ENCODE data around the gene PHF23.
"Not testable (repeated sequence)": the region's sequence is repeated elsewhere in the genome, so short reads cannot be mapped to it uniquely, and the experiment has no call there.

Gene PHF23

GRCh38 chr17:7243838-7244237 is 4.6 kb upstream of the PHF23 start:
- H3K4me3 ChIP-seq (ENCODE audit: low read length in 2 of 2); H3K4ac ChIP-seq (ENCODE audit: low read length); H3K9me3 ChIP-seq (replicated peaks in 1 of 2; ENCODE audit: control insufficient read depth in 2 of 2, insufficient read depth in 1 of 2, low read depth in 1 of 2, low read length in 2 of 2); H3K9ac ChIP-seq (ENCODE audit: low read depth, low read length, poor library complexity); H3K79me1 ChIP-seq (ENCODE audit: low read depth, low read length); H3K4me2 ChIP-seq (ENCODE audit: insufficient read depth, low read length, poor library complexity, severe bottlenecking); DNase-seq (ENCODE audit: low spot score); H3K27me3 ChIP-seq (ENCODE audit: control insufficient read depth in 3 of 3, insufficient read depth in 3 of 3, low read depth in 1 of 3, low read length in 3 of 3); H2AK5ac ChIP-seq (ENCODE audit: low read depth, low read length); H2BK5ac ChIP-seq (ENCODE audit: low read length); H3K27ac ChIP-seq (replicated peaks; ENCODE audit: low read length); H3K18ac ChIP-seq (ENCODE audit: low read length); H4K8ac ChIP-seq (ENCODE audit: low read depth, low read length); H2BK120ac ChIP-seq (ENCODE audit: low read depth, low read length); H2AFZ ChIP-seq (ENCODE audit: low read length); H3K14ac ChIP-seq (ENCODE audit: low read length); H2BK15ac ChIP-seq (ENCODE audit: low read length); H4K91ac ChIP-seq (ENCODE audit: low read depth, low read length, poor library complexity); H2BK12ac ChIP-seq (ENCODE audit: low read length); H3K23ac ChIP-seq (ENCODE audit: low read depth, low read length, poor library complexity): not testable (repeated sequence)
- Histone ChIP-seq H3K36me3 (replicated peaks in 1 of 2; ENCODE audit: control insufficient read depth in 2 of 2, insufficient read depth in 2 of 2, low read length in 2 of 2) (peaks cover 30 to 63% of the 10 kb centered on the region in 2 donors), H3K4me1 (ENCODE audit: control insufficient read depth in 2 of 2, insufficient read depth in 1 of 2, low read depth in 1 of 2, low read length in 2 of 2) (peaks cover 4 to 18% of the 10 kb centered on the region in 2 donors)
- WGBS, 2 donors (ENCODE audit: extremely low coverage in 2 of 2, insufficient read length in 2 of 2, insufficient replicate concordance in 1 of 2), result no CpG with 5 or more reads among the region's 10 CpGs

GRCh38 chr17:7243453-7243729 is 4.1 kb upstream of the PHF23 start:
- no peak overlapping the region for H2AK5ac ChIP-seq (ENCODE audit: low read depth, low read length)
- no peak overlapping the region for H4K8ac ChIP-seq (ENCODE audit: low read depth, low read length)
- H3K36me3 ChIP-seq (replicated peaks in 1 of 2; ENCODE audit: control insufficient read depth in 2 of 2, insufficient read depth in 2 of 2, low read length in 2 of 2), result peaks cover 30 to 62% of the 10 kb centered on the region in 2 donors
- H4K91ac ChIP-seq (ENCODE audit: low read depth, low read length, poor library complexity), result no peak overlapping the region
- H2BK15ac ChIP-seq (ENCODE audit: low read length), result no peak overlapping the region
- no peak overlapping the region for H3K14ac ChIP-seq (ENCODE audit: low read length)
- H3K4me1 ChIP-seq (ENCODE audit: control insufficient read depth in 2 of 2, insufficient read depth in 1 of 2, low read depth in 1 of 2, low read length in 2 of 2), result peaks cover 4 to 18% of the 10 kb centered on the region in 2 donors
- H2BK120ac ChIP-seq (ENCODE audit: low read depth, low read length), result no peak overlapping the region
- H2BK12ac ChIP-seq (ENCODE audit: low read length), result no peak overlapping the region
- H3K4me2 ChIP-seq (ENCODE audit: insufficient read depth, low read length, poor library complexity, severe bottlenecking), result peak overlapping the region; percentile 94
- no peaks in the 10 kb centered on the region for H3K27me3 ChIP-seq (ENCODE audit: control insufficient read depth in 3 of 3, insufficient read depth in 3 of 3, low read depth in 1 of 3, low read length in 3 of 3)
- peak overlapping the region; percentile 37 for H3K9ac ChIP-seq (ENCODE audit: low read depth, low read length, poor library complexity)
- no peak overlapping the region for H2BK5ac ChIP-seq (ENCODE audit: low read length)
- peak overlapping the region; percentile 50 for H3K18ac ChIP-seq (ENCODE audit: low read length)
- peaks cover 4% of the 10 kb centered on the region for H3K79me1 ChIP-seq (ENCODE audit: low read depth, low read length)
- peak overlapping the region; percentile 80 to 94 for H3K4me3 ChIP-seq (ENCODE audit: low read length in 2 of 2)
- H3K9me3 ChIP-seq (replicated peaks in 1 of 2; ENCODE audit: control insufficient read depth in 2 of 2, insufficient read depth in 1 of 2, low read depth in 1 of 2, low read length in 2 of 2), result no peaks in the 10 kb centered on the region
- no peak for DNase-seq (ENCODE audit: low spot score)
- peak overlapping the region; percentile 76 for H3K27ac ChIP-seq (replicated peaks; ENCODE audit: low read length)
- H3K4ac ChIP-seq (ENCODE audit: low read length), result no peak overlapping the region
- no peak overlapping the region for H3K23ac ChIP-seq (ENCODE audit: low read depth, low read length, poor library complexity)
- H2AFZ ChIP-seq (ENCODE audit: low read length), result peak overlapping the region; percentile 89
- no CpG with 5 or more reads among the region's 2 CpGs for WGBS, 2 donors (ENCODE audit: extremely low coverage in 2 of 2, insufficient read length in 2 of 2, insufficient replicate concordance in 1 of 2)

GRCh38 chr17:7242717-7243452 is 3.6 kb upstream of the PHF23 start:
- WGBS, 2 donors (ENCODE audit: extremely low coverage in 2 of 2, insufficient read length in 2 of 2, insufficient replicate concordance in 1 of 2), result no CpG with 5 or more reads among the region's 49 CpGs
- Histone ChIP-seq H3K27me3 (ENCODE audit: control insufficient read depth in 3 of 3, insufficient read depth in 3 of 3, low read depth in 1 of 3, low read length in 3 of 3) (no peaks in the 10 kb centered on the region), H3K18ac (ENCODE audit: low read length) (peak overlapping the region; percentile 84), H2BK12ac (ENCODE audit: low read length) (no peak overlapping the region), H3K23ac (ENCODE audit: low read depth, low read length, poor library complexity) (no peak overlapping the region), H2AFZ (ENCODE audit: low read length) (peak overlapping the region; percentile 89), H3K9me3 (replicated peaks in 1 of 2; ENCODE audit: control insufficient read depth in 2 of 2, insufficient read depth in 1 of 2, low read depth in 1 of 2, low read length in 2 of 2) (no peaks in the 10 kb centered on the region), H4K8ac (ENCODE audit: low read depth, low read length) (no peak overlapping the region), H2BK5ac (ENCODE audit: low read length) (no peak overlapping the region), H3K14ac (ENCODE audit: low read length) (no peak overlapping the region), H3K27ac (replicated peaks; ENCODE audit: low read length) (peak overlapping the region; percentile 91), H3K36me3 (replicated peaks in 1 of 2; ENCODE audit: control insufficient read depth in 2 of 2, insufficient read depth in 2 of 2, low read length in 2 of 2) (peaks cover 30 to 61% of the 10 kb centered on the region in 2 donors), H3K4me3 (ENCODE audit: low read length in 2 of 2) (peak overlapping the region; percentile 81 to 94), H3K4me1 (ENCODE audit: control insufficient read depth in 2 of 2, insufficient read depth in 1 of 2, low read depth in 1 of 2, low read length in 2 of 2) (peaks cover 4 to 18% of the 10 kb centered on the region in 2 donors), H3K4ac (ENCODE audit: low read length) (no peak overlapping the region), H3K79me1 (ENCODE audit: low read depth, low read length) (peaks cover 4% of the 10 kb centered on the region), H2BK15ac (ENCODE audit: low read length) (no peak overlapping the region), H2AK5ac (ENCODE audit: low read depth, low read length) (no peak overlapping the region), H2BK120ac (ENCODE audit: low read depth, low read length) (no peak overlapping the region), H3K4me2 (ENCODE audit: insufficient read depth, low read length, poor library complexity, severe bottlenecking) (peak overlapping the region; percentile 94), H4K91ac (ENCODE audit: low read depth, low read length, poor library complexity) (no peak overlapping the region), H3K9ac (ENCODE audit: low read depth, low read length, poor library complexity) (peak overlapping the region; percentile 37)
- peak; percentile 97 for DNase-seq (ENCODE audit: low spot score)

- peak; percentile 95 for DNase-seq (ENCODE audit: low spot score)
- H4K91ac ChIP-seq (ENCODE audit: low read depth, low read length, poor library complexity), result no peak within 1 kb of the TSS
- no CpG with 5 or more reads among the region's 62 CpGs for WGBS, 2 donors (ENCODE audit: extremely low coverage in 2 of 2, insufficient read length in 2 of 2, insufficient replicate concordance in 1 of 2)
Measured at GRCh38 chr17:7241783-7242716, 2.8 kb upstream of the PHF23 start, which contains the start of gene GABARAP. GABARAP (minus strand) TSS chr17:7242449; CDS start chr17:7242330, 119 bp downstream.

More at GRCh38 chr17:7241783-7242716, 2.8 kb upstream of the PHF23 start, which contains the start of gene GABARAP:
- Histone ChIP-seq H3K9ac (ENCODE audit: low read depth, low read length, poor library complexity) (peak within 1 kb of the TSS; percentile 97), H3K14ac (ENCODE audit: low read length) (no peak within 1 kb of the TSS), H3K27ac (replicated peaks; ENCODE audit: low read length) (peak within 1 kb of the TSS; percentile 91), H2BK5ac (ENCODE audit: low read length) (peak within 1 kb of the TSS; percentile 85), H2BK120ac (ENCODE audit: low read depth, low read length) (no peak within 1 kb of the TSS), H3K4me1 (ENCODE audit: control insufficient read depth in 2 of 2, insufficient read depth in 1 of 2, low read depth in 1 of 2, low read length in 2 of 2) (peaks cover 7 to 23% of the 10 kb centered on the region in 2 donors), H3K36me3 (replicated peaks in 1 of 2; ENCODE audit: control insufficient read depth in 2 of 2, insufficient read depth in 2 of 2, low read length in 2 of 2) (peaks cover 34 to 58% of the 10 kb centered on the region in 2 donors), H3K4ac (ENCODE audit: low read length) (peak within 1 kb of the TSS; percentile 24), H3K23ac (ENCODE audit: low read depth, low read length, poor library complexity) (peak within 1 kb of the TSS; percentile 40), H3K4me2 (ENCODE audit: insufficient read depth, low read length, poor library complexity, severe bottlenecking) (peak within 1 kb of the TSS; percentile 94), H2AK5ac (ENCODE audit: low read depth, low read length) (peak within 1 kb of the TSS; percentile 60), H3K18ac (ENCODE audit: low read length) (peak within 1 kb of the TSS; percentile 94), H3K9me3 (replicated peaks in 1 of 2; ENCODE audit: control insufficient read depth in 2 of 2, insufficient read depth in 1 of 2, low read depth in 1 of 2, low read length in 2 of 2) (no peaks in the 10 kb centered on the region), H2AFZ (ENCODE audit: low read length) (peak within 1 kb of the TSS; percentile 89), H3K27me3 (ENCODE audit: control insufficient read depth in 3 of 3, insufficient read depth in 3 of 3, low read depth in 1 of 3, low read length in 3 of 3) (no peaks in the 10 kb centered on the region), H2BK12ac (ENCODE audit: low read length) (no peak within 1 kb of the TSS), H4K8ac (ENCODE audit: low read depth, low read length) (no peak within 1 kb of the TSS), H2BK15ac (ENCODE audit: low read length) (peak within 1 kb of the TSS; percentile 47), H3K79me1 (ENCODE audit: low read depth, low read length) (peaks cover 5% of the 10 kb centered on the region), H3K4me3 (ENCODE audit: low read length in 2 of 2) (peak within 1 kb of the TSS; percentile 90 to 94)

All from neuronal stem cell (in vitro differentiated cells).